ENCODE data around the gene CA11. TPM values are rescaled to one million over a fixed set of nuclear protein-coding genes. Genes with fewer than 3 reads are reported as not detected.

The CA11 gene
- total and polyA plus RNA-seq, 2 of the 8 experiments (the other 6 are each of a cell fraction or from before 2014, with no cell fraction given) = 51.7 to 71.4 TPM

DNA sequence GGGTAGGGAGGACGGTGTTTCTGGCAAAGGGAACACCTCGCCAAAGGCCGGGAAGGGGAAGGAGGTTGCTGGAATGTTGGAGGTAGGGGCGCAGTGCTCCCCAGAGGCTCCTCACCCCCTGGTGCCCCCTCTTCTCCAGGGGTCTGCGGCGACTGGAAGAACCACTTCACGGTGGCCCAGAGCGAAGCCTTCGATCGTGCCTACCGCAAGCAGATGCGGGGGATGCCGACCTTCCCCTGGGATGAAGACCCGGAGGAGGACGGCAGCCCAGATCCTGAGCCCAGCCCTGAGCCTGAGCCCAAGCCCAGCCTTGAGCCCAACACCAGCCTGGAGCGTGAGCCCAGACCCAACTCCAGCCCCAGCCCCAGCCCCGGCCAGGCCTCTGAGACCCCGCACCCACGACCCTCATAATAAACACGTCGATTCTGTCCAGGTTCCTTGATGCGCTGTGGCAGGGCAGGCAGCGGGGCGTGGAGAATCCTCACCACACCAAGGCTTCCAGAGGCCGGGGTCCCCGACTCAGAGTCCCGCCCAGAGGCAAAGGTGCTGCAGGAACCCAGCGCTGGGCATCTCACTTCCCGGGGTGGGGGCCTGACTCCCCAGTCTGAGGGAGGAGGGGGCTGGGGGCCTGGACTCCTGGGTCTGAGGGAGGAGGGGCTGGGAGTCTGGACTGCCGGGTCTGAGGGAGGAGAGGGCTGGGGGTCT is 46.8 kb downstream of the CA11 start:
- no peak overlapping the region for H3K27ac ChIP-seq (ENCODE audit: low read depth, low read length)
- no peak overlapping the region; the same call in 1 of the 2 replicates for H3K18ac ChIP-seq (ENCODE audit: extremely low read depth, low read length)
- H3K79me1 ChIP-seq (ENCODE audit: low read depth, low read length) = no peaks in the 10 kb centered on the region
- H2AK5ac ChIP-seq (ENCODE audit: low read depth, low read length) = no peak overlapping the region
- H2BK120ac ChIP-seq (replicated peaks; ENCODE audit: low read depth, low read length) = no peak overlapping the region
- H3K4ac ChIP-seq (replicated peaks; ENCODE audit: insufficient read length, low read depth, low read length) = no peak overlapping the region
- ChIA-PET POLR2A (ENCODE audit: partially characterized antibody) (interaction anchor here (1.0 to 27.0 kb wide), 3 partner anchors 17 to 90 kb away, joined by 3 to 788 read pairs (median 175); partner anchors contain the start of genes DBP, FAM83E, RPL18 and SPHK2), CTCF (ENCODE audit: partially characterized antibody) (interaction anchor here (2.5 kb wide), 1 partner anchor 10 kb away, joined by 11 read pairs; no protein-coding TSS in a partner anchor)
- H3K56ac ChIP-seq (replicated peaks; ENCODE audit: insufficient read length, low read depth, low read length) = no peak overlapping the region
- peak overlapping the region; percentile 50; the same call in 1 of the 2 replicates for H2BK12ac ChIP-seq (ENCODE audit: low read depth, low read length)
- H3K36me3 ChIP-seq (ENCODE audit: control insufficient read depth in 2 of 4, insufficient read depth in 4 of 4, low read length in 3 of 4) = no peaks in the 10 kb centered on the region
- no peak overlapping the region for H2BK5ac ChIP-seq (ENCODE audit: low read depth, low read length)
- no peaks in the 10 kb centered on the region; the same call in 1 of the 2 replicates for H3K23me2 ChIP-seq (ENCODE audit: low read depth, low read length)
- H2AFZ ChIP-seq (ENCODE audit: low read length) = no peak overlapping the region
- peaks cover 0 to 2% of the 10 kb centered on the region in 2 experiments for H4K20me1 ChIP-seq (replicated peaks in 1 of 2; ENCODE audit: control insufficient read depth in 1 of 2, insufficient read depth in 2 of 2, low read length in 2 of 2)
- H3K4me1 ChIP-seq (replicated peaks in 1 of 4; ENCODE audit: control insufficient read depth in 3 of 4, insufficient read depth in 4 of 4, low read length in 3 of 4) = no peaks in the 10 kb centered on the region
- no peak overlapping the region for H2BK20ac ChIP-seq (ENCODE audit: low read length)
- H3K23ac ChIP-seq (ENCODE audit: insufficient read length) = no peak overlapping the region
- H3K9ac ChIP-seq (replicated peaks in 1 of 4; ENCODE audit: extremely low read depth in 1 of 4, low read depth in 3 of 4, low read length in 3 of 4) = no peak overlapping the region
- H4K91ac ChIP-seq (replicated peaks; ENCODE audit: insufficient read length, low read length) = no peak overlapping the region
- no peaks in the 10 kb centered on the region for H3K79me2 ChIP-seq (ENCODE audit: control insufficient read depth in 1 of 2, insufficient read depth in 2 of 2, low read length in 2 of 2)
- H4K8ac ChIP-seq (ENCODE audit: extremely low read depth, insufficient read depth, low read length) = 0 out of 2 replicates have a peak overlapping the region, but pooled peaks have one; percentile 11
- H3K9me3 ChIP-seq (ENCODE audit: insufficient read depth in 2 of 2, low read depth in 1 of 2, low read length in 1 of 2) = no peaks in the 10 kb centered on the region
- no peak overlapping the region for H2BK15ac ChIP-seq (ENCODE audit: low read length)
- no peak overlapping the region for H3K4me3 ChIP-seq (ENCODE audit: extremely low read depth in 1 of 4, insufficient read depth in 2 of 4, low read depth in 3 of 4, low read length in 4 of 4)
- no peak overlapping the region for H3K4me2 ChIP-seq (ENCODE audit: insufficient read depth in 1 of 2, low read depth in 2 of 2, low read length in 2 of 2)
- no peaks in the 10 kb centered on the region for H3K27me3 ChIP-seq (replicated peaks in 1 of 4; ENCODE audit: control insufficient read depth in 3 of 4, extremely low read depth in 1 of 4, insufficient read depth in 3 of 4, low read length in 3 of 4)
- FAIRE-seq (no peak), DNase-seq (ENCODE audit: low read depth in 1 of 2, low spot score in 2 of 2) (no peak)
- no peak overlapping the region for H4K5ac ChIP-seq (ENCODE audit: insufficient read length, low read depth, low read length)
- H3K14ac ChIP-seq (ENCODE audit: insufficient read length) = no peak overlapping the region
- 85% methylated on average over 28 of the region's 30 CpGs; no CpG with 5 or more reads in 1 of the 2 experiments for WGBS, 2 experiments (ENCODE audit: extremely low coverage in 1 of 2, insufficient coverage in 1 of 2, insufficient read length in 1 of 2, insufficient replicate concordance in 2 of 2, low coverage in 1 of 2, low lambda C conversion rate in 2 of 2, missing lambda C conversion rate in 1 of 2)
- TF ChIP-seq SRF (IDR thresholded peaks at IDR 0.05; ENCODE audit: low read depth, low read length) (no peak), RFX5 (IDR thresholded peaks at IDR 0.05; ENCODE audit: borderline replicate concordance, low read depth, low read length) (no peak), TBP (IDR thresholded peaks at IDR 0.05; ENCODE audit: low read depth, low read length) (no peak), FOSL1 (IDR thresholded peaks at IDR 0.05; ENCODE audit: insufficient read depth, low read depth, low read length) (no peak), TAF1 (IDR thresholded peaks at IDR 0.05; ENCODE audit: low read depth, low read length) (no peak), ATF2 (IDR thresholded peaks at IDR 0.05; ENCODE audit: low read length) (no peak), GTF2F1 (IDR thresholded peaks at IDR 0.05; ENCODE audit: borderline replicate concordance, low read depth, low read length) (no peak), RXRA (IDR thresholded peaks at IDR 0.05; ENCODE audit: insufficient read depth, low read depth, low read length) (no peak), TCF12 (IDR thresholded peaks at IDR 0.05; ENCODE audit: low read depth, low read length) (no peak), GABPA (IDR thresholded peaks at IDR 0.05; ENCODE audit: borderline replicate concordance, insufficient read depth, low read length) (no peak), CBX5 (IDR thresholded peaks at IDR 0.05; ENCODE audit: low read depth, low read length) (no peak)

Measured in H1 (cell line).